ENCODE data around the gene OR8D1.

DNA sequence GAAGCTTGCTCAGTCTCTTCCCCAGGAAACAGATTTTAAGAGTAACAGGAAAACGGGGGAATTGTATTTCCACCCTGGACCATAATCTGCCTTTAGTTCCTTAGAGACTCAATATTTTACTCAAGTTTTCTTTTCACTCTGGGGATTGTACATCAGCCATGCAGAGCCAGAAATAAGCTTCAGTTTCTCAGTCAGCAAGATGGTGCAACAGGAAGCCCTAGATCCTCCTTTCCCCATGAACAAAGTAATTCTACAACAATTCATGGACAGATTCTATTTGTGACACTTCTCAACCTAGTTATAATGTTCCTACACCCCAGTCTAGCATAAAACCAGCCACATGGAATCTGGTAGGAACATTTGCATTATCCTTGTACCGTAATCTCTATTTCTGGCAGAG lies 45.8 kb upstream of the OR8D1 start:
- TF ChIP-seq, protein P1, sequence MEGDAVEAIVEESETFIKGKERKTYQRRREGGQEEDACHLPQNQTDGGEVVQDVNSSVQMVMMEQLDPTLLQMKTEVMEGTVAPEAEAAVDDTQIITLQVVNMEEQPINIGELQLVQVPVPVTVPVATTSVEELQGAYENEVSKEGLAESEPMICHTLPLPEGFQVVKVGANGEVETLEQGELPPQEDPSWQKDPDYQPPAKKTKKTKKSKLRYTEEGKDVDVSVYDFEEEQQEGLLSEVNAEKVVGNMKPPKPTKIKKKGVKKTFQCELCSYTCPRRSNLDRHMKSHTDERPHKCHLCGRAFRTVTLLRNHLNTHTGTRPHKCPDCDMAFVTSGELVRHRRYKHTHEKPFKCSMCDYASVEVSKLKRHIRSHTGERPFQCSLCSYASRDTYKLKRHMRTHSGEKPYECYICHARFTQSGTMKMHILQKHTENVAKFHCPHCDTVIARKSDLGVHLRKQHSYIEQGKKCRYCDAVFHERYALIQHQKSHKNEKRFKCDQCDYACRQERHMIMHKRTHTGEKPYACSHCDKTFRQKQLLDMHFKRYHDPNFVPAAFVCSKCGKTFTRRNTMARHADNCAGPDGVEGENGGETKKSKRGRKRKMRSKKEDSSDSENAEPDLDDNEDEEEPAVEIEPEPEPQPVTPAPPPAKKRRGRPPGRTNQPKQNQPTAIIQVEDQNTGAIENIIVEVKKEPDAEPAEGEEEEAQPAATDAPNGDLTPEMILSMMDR (IDR thresholded peaks at IDR 0.05; ENCODE audit: borderline replicate concordance, extremely low read depth, low read length, poor library complexity, severe bottlenecking), result no peak
- no peak for TF ChIP-seq EZH2 (IDR thresholded peaks at IDR 0.05; ENCODE audit: borderline replicate concordance, low read depth, low read length, severe bottlenecking)
